ENCODE measurements around the gene BLTP2.
A peak's percentile ranks its signal among the peaks of the same experiment; 100 is the strongest.
"Not testable (repeated sequence)": the region's sequence is repeated elsewhere in the genome, so short reads cannot be mapped to it uniquely, and the experiment has no call there.

Gene BLTP2

GRCh38 chr17:28646039-28646754 is 1.2 kb upstream of the BLTP2 start:
- DNase-seq: no peak

- no peak for DNase-seq
These were observed 600 bp upstream of the BLTP2 start for GRCh38 chr17:28645576-28645939.

DNA sequence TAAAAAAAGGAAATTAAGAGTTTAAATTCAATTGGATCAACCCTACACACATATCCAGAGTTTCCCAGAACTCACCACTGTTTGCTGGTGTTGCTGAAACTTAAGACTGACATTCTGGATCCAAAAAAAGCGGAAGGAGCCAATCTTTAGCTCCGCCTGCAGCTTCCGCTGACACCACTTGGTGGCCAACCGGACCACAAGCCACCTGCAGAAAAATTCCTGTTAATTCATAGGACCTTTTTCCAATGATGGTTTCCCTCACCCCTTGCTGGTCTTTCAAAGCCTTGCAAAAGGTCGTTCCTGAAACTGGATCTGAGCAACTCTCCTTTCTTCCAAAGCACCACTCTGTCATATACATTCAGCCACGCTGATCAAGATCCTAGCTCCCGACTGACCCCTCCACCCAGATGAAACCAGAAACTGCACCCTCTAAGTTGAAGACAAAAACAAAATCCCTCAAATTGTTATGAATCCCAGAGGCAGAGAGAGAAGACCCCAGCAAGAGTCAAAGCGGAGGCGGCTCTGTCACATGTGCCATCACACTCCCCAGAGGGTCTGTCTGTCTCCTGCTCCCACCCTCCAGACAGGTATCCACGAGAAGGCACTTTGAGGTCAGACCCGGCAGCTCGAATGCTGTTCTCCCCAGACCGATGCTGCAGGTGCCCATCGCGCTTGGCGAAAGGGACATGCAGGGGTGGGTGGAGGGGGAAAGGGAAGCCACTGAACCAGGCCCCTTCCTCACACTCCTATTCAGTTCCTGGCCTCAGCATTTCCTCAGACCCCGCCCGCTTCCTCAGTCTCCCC is 773 bp downstream of the BLTP2 start:
- DNase-seq: peak; percentile 35 to 66 (median 37)

DNA sequence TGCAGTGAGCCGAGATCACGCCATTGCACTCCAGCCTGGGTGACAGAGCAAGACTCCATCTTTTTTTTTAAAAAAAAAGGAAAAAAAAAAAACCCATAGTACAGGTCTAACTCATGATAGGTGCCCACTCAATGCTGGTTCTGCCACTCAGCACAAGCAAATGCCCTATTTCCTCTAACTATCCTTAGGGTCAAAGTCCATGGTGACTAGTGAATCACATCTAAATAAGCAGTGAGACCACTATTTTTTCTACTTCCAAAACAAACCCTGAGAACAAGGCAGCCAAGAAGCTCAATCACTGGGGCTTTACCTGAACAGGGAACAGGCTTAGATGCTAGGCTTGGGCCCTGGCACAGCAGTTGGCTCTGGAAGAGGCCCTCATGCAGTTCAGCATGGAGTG is 3.4 kb downstream of the BLTP2 start:
- DNase-seq: no peak

DNA sequence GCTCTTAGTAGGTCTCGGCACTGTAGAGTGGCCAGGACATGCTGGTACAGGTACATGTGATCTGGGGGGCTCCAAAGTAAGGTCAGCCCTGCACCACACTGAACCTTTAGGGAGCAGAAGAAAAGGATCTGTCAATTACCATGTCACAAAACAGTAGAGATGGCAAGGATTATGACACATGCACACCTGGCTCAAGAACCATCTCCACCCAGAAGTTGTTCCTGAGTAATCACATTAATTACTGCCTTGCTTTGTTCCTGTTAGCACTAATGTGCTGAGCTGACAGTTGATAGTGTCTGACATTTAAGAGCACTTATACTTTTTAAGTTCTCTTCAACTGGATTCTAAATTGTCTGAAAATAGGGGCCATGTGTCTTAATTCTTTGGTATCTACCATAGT is 9.5 kb downstream of the BLTP2 start:
- DNase-seq: no peak

GRCh38 chr17:28634206-28634865 is 10.6 kb downstream of the BLTP2 start:
- peak in 1 of 3 experiments; percentile 77 for DNase-seq

- DNase-seq: no peak
These were observed 18.1 kb downstream of the BLTP2 start for GRCh38 chr17:28626818-28627217.

- no peak for DNase-seq
These were observed 20.8 kb downstream of the BLTP2 start for GRCh38 chr17:28624148-28624547.

DNA sequence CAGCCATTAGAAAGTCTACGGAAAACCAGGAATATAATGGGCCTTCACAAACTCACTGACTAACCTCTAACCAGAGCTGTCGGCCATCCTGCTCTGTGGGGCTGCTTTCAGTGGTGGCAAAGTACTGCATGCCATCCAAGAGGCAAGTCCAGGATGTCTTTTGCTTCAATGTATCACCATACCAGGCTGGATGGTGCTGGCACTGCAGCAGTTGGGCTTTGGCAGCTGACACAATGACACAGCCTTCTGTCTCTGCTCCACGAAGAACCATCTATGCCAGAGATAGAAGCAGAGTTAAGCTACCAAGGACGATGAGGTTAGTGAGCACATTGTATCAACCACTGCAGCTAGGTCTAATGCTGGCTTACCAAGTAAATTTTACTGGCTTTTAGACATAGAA is 21.3 kb downstream of the BLTP2 start:
- no peak for DNase-seq

DNA sequence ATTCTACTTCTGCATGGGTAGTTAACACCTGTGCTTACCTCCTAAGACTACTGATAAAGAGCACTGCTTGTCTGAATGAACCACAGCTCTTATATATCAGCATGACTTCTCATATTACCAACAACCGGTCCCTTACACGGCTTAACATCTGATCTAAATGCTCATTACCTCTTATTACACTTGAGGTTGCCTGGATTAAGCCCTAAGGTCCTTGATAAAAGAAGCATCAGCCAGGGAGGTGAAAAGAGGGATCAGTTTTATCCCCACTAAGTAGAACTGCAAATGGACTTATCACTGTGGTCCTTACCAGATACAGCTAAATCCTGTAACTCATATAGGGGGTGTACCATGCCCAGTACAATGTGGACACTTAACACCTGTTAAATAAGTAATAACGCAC is 22.8 kb downstream of the BLTP2 start:
- DNase-seq: no peak

- DNase-seq: no peak
These were observed 24.9 kb downstream of the BLTP2 start for GRCh38 chr17:28620010-28620409.

GRCh38 chr17:28618464-28618863 is 26.5 kb downstream of the BLTP2 start:
- no peak for DNase-seq

DNA sequence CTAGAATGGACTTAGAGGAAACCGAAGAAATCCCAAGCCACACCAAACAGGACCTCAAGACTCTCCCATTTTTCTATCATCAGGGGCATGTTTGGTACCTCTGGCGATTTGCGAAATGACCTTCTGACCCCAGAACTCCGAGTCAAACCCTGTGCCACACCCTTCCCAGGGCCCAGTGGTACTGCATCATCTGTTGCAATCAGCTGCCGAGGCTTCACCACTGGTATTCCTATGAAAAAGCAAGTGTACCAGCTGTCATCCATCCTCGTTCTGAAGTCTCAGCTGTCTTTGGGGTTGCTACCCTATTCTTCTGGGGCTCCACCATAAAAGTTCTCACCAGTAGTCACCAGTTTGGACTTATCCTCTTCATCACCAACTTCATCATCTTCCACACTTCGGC is 28.7 kb downstream of the BLTP2 start:
- DNase-seq: no peak

- no peak for DNase-seq
These were observed 29.6 kb downstream of the BLTP2 start for GRCh38 chr17:28615260-28615940.

- DNase-seq: no peak
These were observed 31.0 kb downstream of the BLTP2 start, which contains the start of gene RSKR for GRCh38 chr17:28613931-28614381. Gene RSKR (minus strand): TSS chr17:28614185. CDS start chr17:28614161, 24 bp downstream.

DNA sequence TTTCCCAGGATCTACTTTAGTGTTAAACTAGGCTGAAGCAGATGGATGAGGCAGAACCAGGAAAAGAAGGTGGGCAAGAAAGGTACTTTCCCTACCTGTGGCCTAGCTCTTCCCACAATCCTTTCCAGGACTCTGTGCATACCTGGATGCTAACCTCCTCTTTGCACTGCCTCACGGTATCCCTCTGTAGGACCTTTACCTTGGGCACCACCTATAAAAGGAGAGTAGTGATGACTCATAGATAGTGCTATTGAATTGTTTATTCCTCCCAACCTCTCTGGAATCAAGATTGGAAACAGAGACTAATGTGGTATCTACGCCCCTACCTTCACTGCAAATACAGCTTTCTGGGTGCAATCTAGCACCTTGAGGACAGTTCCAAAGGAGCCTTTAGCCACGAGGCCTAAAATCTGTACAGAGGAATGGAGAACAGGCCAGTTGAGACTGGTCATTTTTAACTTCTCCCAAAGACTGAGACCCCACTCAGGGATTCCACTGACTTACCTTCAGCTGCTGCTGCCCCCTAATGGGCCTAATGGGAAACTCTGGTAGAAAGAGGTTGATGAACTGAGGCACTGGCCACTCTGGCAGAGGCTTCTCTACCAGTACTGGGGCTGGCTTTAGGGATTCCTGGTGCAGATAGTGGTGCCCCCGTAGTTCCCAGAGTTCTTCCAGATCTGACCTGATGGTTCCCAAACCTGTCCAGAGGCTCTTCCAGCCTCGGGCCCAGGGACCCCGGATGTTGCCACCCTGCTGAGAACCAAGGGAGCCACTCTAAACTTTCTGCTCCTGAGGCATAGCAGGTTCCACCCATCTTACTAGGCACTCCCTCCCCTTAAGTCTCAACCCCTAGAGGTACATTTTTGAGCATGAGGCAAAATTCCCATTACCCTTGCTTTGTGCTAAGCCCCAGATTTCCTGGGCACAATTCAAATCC is 31.8 kb downstream of the BLTP2 start:
- peak; percentile 12 to 63 (median 25) for DNase-seq

- DNase-seq: peak in 2 of 3 experiments; percentile 14 to 53
These were observed 32.4 kb downstream of the BLTP2 start for GRCh38 chr17:28612531-28612930.

DNA sequence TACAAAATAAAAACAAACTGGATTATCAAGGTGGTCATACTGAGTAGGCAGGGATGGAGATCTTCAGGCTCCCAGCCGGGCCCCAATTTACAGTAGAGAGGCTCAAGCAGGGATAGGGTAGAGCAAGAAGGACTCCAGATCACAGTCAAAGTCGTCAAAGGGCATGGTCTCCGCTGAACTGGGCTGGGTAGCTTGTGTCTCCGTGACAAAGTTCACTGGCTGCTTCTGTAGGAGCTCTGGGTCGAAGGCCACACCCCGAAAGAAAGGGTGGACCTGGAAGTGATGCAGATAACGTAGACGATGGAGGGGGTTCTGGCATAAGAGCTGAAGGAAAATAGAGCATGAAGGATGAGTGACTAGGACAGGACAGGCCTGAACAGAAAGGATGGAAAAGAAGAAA is 34.6 kb downstream of the BLTP2 start:
- no peak for DNase-seq

DNA sequence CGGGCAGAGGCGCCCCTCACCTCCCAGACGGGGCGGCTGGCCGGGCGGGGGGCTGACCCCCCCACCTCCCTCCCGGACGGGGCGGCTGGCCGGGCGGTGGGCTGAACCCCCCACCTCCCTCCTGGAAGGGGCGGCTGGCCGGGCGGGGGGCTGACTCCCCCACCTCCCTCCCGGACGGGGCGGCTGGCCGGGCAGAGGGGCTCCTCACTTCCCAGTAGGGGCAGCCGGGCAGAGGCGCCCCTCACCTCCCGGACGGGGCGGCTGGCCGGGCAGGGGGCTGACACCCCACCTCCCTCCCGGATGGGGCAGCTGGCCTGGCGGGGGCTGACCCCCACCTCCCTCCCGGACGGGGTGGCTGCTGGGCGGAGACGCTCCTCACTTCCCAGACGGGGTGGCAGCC is 40.9 kb downstream of the BLTP2 start:
- not testable (repeated sequence) for DNase-seq

DNA sequence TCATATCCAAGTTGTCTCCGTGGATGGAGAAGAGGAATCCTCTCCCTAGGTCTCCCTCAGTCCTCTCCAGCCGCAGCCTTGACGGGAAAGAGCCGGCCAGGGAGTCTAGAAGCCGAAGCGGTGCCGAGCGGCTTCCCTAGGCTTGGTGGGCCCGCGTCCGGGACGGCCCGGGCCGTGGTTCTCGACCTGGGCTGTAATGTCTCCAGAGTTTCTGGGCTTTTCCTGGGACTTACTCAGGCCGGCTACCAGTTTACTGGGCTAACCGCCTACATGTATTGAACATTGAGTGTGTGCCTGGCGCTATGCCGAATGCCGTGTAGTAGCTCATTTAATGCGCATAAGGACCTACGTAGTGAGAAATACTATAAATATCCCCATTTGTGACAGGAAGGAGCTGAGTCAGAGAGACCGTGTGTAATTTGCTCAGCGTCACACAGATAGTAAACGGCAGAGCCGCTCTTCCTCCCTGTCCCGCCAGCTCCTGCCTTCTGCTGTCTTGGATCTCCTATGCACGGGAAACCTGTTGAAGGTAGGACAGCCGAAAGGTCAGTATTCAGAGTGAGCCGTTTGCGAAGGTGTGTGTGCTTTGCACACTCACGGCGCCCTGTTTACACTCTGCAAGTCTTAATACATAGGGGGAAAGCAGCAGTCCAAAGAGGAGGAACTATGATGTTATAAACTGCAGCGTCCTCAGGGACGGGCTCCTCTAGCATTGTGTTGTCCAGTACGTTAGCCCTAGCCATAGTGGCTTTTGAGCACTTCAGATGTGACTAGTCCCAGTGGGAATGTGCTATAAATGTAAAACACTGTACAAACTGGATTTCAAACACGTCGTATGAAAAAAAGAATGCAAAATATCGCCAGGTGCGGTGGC is 45.4 kb downstream of the BLTP2 start:
- DNase-seq: peak; percentile 48 to 88 (median 62)

DNA sequence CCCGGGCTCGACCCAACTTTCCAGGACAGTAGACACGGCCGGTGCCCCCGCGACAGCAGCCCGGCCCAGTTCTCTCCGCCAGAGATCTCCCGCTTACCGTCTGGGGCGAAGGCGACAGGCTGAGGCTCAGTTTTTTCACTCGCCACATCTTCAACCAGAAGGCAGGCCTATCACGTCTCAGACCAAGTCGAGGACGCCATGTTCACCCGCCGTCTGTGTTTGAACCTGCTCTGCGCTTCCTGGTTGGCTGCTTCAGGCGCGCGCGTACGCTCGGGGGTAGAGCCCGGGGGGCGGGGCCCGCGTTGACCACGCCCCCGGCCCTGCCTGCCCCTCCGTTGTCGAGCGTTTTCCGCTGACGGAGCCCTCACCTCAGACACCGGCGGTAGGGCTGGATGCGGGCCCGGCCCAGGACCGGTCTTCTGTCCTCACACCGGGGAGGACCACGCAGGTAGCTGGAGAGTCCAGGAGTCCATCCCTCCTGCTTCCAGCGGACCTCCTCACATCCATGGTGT is 46.1 kb downstream of the BLTP2 start, which contains the start of gene SPAG5:
SPAG5 (minus strand) TSS at position 227 of the 512 bp plus-strand sequence; CDS start at position 148, 79 bp downstream.
- DNase-seq: peak; percentile 95 to 97 (median 96)
